Panc1 (cell line): ENCODE results near the gene ATP2A3.

ENCODE experiments used
- POLR2AphosphoS5 ChIP-seq: IDR thresholded peaks from 2 replicates; pipeline ENCODE4 v1.6.1; 2012; ENCODE audit warnings: mild to moderate bottlenecking, low read depth, low read length, moderate library complexity
- TF ChIP-seq, protein P1 (sequence below), 2 experiments: IDR thresholded peaks; 2 replicates each; pipeline ENCODE4 v1.6.1; 2011 to 2012; ENCODE audit warnings: low read depth in 2 of 2, control low read depth in 1 of 2, low read length in 1 of 2, mild to moderate bottlenecking in 1 of 2, moderate library complexity in 1 of 2; ENCODE audit not compliant: insufficient read depth in 1 of 2

DNA sequence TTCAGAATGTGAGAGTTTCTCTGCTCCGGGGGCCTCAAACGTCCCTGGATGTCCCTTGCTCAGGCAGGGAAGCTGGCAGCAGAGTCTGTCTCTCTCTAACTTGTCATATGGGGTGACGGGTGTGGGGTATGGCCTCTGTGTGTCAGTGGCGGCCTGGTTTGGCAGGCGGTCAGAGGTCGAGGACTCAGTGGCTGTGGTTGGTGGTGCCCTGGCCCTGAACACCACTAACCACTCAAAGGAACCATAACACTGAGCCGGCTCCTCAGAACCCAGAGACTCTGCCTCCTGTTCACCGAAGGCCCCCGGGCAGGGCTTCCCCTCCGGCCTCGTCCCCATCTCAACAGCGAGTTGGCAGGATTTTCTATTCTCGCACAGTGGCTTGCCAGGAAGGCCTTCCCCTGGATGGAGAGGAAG is 48.6 kb downstream of the ATP2A3 start:
- TF ChIP-seq, protein P1, sequence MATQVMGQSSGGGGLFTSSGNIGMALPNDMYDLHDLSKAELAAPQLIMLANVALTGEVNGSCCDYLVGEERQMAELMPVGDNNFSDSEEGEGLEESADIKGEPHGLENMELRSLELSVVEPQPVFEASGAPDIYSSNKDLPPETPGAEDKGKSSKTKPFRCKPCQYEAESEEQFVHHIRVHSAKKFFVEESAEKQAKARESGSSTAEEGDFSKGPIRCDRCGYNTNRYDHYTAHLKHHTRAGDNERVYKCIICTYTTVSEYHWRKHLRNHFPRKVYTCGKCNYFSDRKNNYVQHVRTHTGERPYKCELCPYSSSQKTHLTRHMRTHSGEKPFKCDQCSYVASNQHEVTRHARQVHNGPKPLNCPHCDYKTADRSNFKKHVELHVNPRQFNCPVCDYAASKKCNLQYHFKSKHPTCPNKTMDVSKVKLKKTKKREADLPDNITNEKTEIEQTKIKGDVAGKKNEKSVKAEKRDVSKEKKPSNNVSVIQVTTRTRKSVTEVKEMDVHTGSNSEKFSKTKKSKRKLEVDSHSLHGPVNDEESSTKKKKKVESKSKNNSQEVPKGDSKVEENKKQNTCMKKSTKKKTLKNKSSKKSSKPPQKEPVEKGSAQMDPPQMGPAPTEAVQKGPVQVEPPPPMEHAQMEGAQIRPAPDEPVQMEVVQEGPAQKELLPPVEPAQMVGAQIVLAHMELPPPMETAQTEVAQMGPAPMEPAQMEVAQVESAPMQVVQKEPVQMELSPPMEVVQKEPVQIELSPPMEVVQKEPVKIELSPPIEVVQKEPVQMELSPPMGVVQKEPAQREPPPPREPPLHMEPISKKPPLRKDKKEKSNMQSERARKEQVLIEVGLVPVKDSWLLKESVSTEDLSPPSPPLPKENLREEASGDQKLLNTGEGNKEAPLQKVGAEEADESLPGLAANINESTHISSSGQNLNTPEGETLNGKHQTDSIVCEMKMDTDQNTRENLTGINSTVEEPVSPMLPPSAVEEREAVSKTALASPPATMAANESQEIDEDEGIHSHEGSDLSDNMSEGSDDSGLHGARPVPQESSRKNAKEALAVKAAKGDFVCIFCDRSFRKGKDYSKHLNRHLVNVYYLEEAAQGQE (IDR thresholded peaks at IDR 0.05; ENCODE audit: insufficient read depth in 1 of 2, low read depth in 2 of 2, low read length in 1 of 2): no peak
- TF ChIP-seq POLR2AphosphoS5: no peak
